ENCODE measurements around the gene DNASE1L1.

- TF ChIP-seq CTCF (IDR thresholded peaks at IDR 0.05; ENCODE audit: borderline replicate concordance, extremely low read depth, low read length, poor library complexity, severe bottlenecking) (no peak), EZH2 (IDR thresholded peaks at IDR 0.05; ENCODE audit: borderline replicate concordance, low read depth, low read length, severe bottlenecking) (no peak)
Measured at GRCh38 chrX:154381271-154381670, 27.8 kb downstream of the DNASE1L1 start.

Measured in DND-41 (cell line).